HCT116 (cell line): ENCODE results near the gene RPP25. TPM values are rescaled to one million over a fixed set of nuclear protein-coding genes. Genes with fewer than 3 reads are reported as not detected.

Source experiments
- ATAC-seq: fragments of 200-7000 bp; cut with Tn5 transposase; 2 replicates; pipeline ENCODE4 v1.9.1; 2020; ENCODE audit warnings: mild to moderate bottlenecking, moderate library complexity
- BruUV-seq: library from RNA; stranded (reverse); fragments of 400-500 nt; replicated peaks from 2 replicates; lab custom pipeline; 2021; lab: Mats Ljungman, UMichigan
- CTCF ChIA-PET: fragments of 300-600 bp; sonication (Branson Sonifier 250); formaldehyde crosslinking; loops from one replicate; lab custom pipeline; 2021; ENCODE audit warnings: antibody characterized with exemption; lab: Charles Lee
- POLR2A ChIA-PET: fragments of 300-600, 350-600 bp; sonication (Branson Sonifier 250); formaldehyde crosslinking; loops from one replicate; lab custom pipeline; 2021; ENCODE audit warnings: antibody characterized with exemption; lab: Charles Lee
- RAD21 ChIA-PET, 2 experiments: fragments of 300-600 bp; sonication (Branson Sonifier 250); formaldehyde crosslinking; loops; one replicate each; lab custom pipeline; 2023; ENCODE audit warnings: low total read pairs in 2 of 2; ENCODE audit not compliant: uncharacterized antibody in 2 of 2, unreplicated experiment in 2 of 2, low non-redundant PET in 1 of 2; lab: Charles Lee
- DNase-seq: peaks from one replicate; pipeline ENCODE4 v3.0.0-alpha.2; 2010; ENCODE audit warnings: low read depth, low spot score
- H2AFZ ChIP-seq: fragments of 200-600 bp; shearing (Covaris generic), sonication (generic); 2 replicates; pipeline ENCODE4 v1.6.1; 2017; ENCODE audit warnings: low read depth, mixed run types, mixed read lengths, antibody characterized with exemption, low read length; ENCODE audit not compliant: poor library complexity, severe bottlenecking
- H3K27ac ChIP-seq: 2 replicates; pipeline ENCODE4 v1.5.1; 2012; ENCODE audit warnings: low read depth, low read length
- H3K27me3 ChIP-seq: fragments of 200-600 bp; sonication (generic); 2 replicates; pipeline ENCODE4 v1.6.1; 2016; ENCODE audit warnings: mixed run types, low read length, mixed read lengths; ENCODE audit not compliant: insufficient read depth
- H3K36me3 ChIP-seq, 2 experiments: fragments of 200-500 bp in 1 of 2; fragments of 200-600 bp in 1 of 2; sonication (Bioruptor generic) in 1 of 2; sonication (generic) in 1 of 2; 2 replicates each; pipeline versions ENCODE4 v1.5.1 to v1.6.1; 2014 to 2016; ENCODE audit warnings: low read length in 2 of 2, inconsistent platforms in 1 of 2, mixed read lengths in 1 of 2, mixed run types in 1 of 2; ENCODE audit not compliant: insufficient read depth in 2 of 2, control insufficient read depth in 1 of 2
- H3K4me1 ChIP-seq, 2 experiments: fragments of 200-600 bp in 1 of 2; sonication (generic) in 1 of 2; 2 replicates each; pipeline versions ENCODE4 v1.5.1 to v1.6.1; 2012 to 2017; ENCODE audit warnings: low read length in 2 of 2, inconsistent platforms in 1 of 2, mild to moderate bottlenecking in 1 of 2, mixed read lengths in 1 of 2, mixed run types in 1 of 2, moderate library complexity in 1 of 2; ENCODE audit not compliant: insufficient read depth in 2 of 2, control insufficient read depth in 1 of 2
- H3K4me2 ChIP-seq: fragments of 200-600 bp; sonication (generic); 2 replicates; pipeline ENCODE4 v1.6.1; 2017; ENCODE audit warnings: mixed run types, low read length, mixed read lengths
- H3K4me3 ChIP-seq, 2 experiments: fragments of 200-600 bp in 1 of 2; sonication (generic) in 1 of 2; replicated peaks in 1 of 2; 2 replicates each; pipeline ENCODE4 v1.5.1; 2011 to 2016; ENCODE audit warnings: low read length in 2 of 2, control low read depth in 1 of 2, low read depth in 1 of 2, mild to moderate bottlenecking in 1 of 2, mixed read lengths in 1 of 2, mixed run types in 1 of 2
- H3K79me2 ChIP-seq: fragments of 200-600 bp; sonication (generic); 2 replicates; pipeline ENCODE4 v1.6.1; 2017; ENCODE audit warnings: mild to moderate bottlenecking, mixed run types, low read length, moderate library complexity, mixed read lengths; ENCODE audit not compliant: insufficient read depth
- H3K9ac ChIP-seq: fragments of 200-600 bp; sonication (generic); 2 replicates; pipeline ENCODE4 v1.6.1; 2016; ENCODE audit warnings: low read length, mixed read lengths
- H3K9me2 ChIP-seq: fragments of 200-600 bp; sonication (generic), shearing (Covaris generic); 2 replicates; pipeline ENCODE4 v1.6.1; 2017; ENCODE audit warnings: mixed run types, mild to moderate bottlenecking, moderate library complexity; ENCODE audit not compliant: insufficient read depth
- H3K9me3 ChIP-seq, 2 experiments: fragments of 200-500 bp in 1 of 2; fragments of 200-600 bp in 1 of 2; sonication (Bioruptor generic) in 1 of 2; sonication (generic) in 1 of 2; 2 replicates each; pipeline ENCODE4 v1.6.1; 2014 to 2017; ENCODE audit warnings: low read length in 2 of 2, mixed read lengths in 2 of 2, inconsistent platforms in 1 of 2, low read depth in 1 of 2, mild to moderate bottlenecking in 1 of 2, mixed run types in 1 of 2, moderate library complexity in 1 of 2; ENCODE audit not compliant: control insufficient read depth in 1 of 2, insufficient read depth in 1 of 2
- H4K20me1 ChIP-seq: fragments of 200-600 bp; sonication (generic), shearing (Covaris generic); 2 replicates; pipeline ENCODE4 v1.6.1; 2017; ENCODE audit warnings: mixed run types, mild to moderate bottlenecking, moderate library complexity; ENCODE audit not compliant: insufficient read depth
- CBX3 ChIP-seq: IDR thresholded peaks from 2 replicates; pipeline ENCODE4 v1.6.1; 2012; ENCODE audit warnings: low read depth
- CEBPB ChIP-seq: IDR thresholded peaks from 2 replicates; pipeline ENCODE4 v1.6.1; 2012; ENCODE audit warnings: low read depth
- CTCF ChIP-seq, 3 experiments: fragments of 200-600 bp in 1 of 3; sonication (generic) in 1 of 3; IDR thresholded peaks in 2 of 3; conservative IDR thresholded peaks in 1 of 3; 2 replicates each; pipeline ENCODE4 v1.5.1; 2012 to 2017; ENCODE audit warnings: low read depth in 2 of 3, low read length in 2 of 3, antibody characterized with exemption in 1 of 3, borderline replicate concordance in 1 of 3, control low read depth in 1 of 3, mild to moderate bottlenecking in 1 of 3, mixed read lengths in 1 of 3, mixed run types in 1 of 3, moderate library complexity in 1 of 3; ENCODE audit not compliant: insufficient read depth in 1 of 3
- EGR1 ChIP-seq: IDR thresholded peaks from 2 replicates; pipeline ENCODE4 v1.6.1; 2012; ENCODE audit warnings: low read depth
- ELF1 ChIP-seq: IDR thresholded peaks from 2 replicates; pipeline ENCODE4 v1.6.1; 2012; ENCODE audit warnings: low read depth, borderline replicate concordance
- EZH2 ChIP-seq: fragments of 200-600 bp; sonication (generic); IDR thresholded peaks from 2 replicates; pipeline ENCODE4 v1.6.1; 2017; ENCODE audit warnings: antibody characterized with exemption, mixed run types
- EZH2phosphoT487 ChIP-seq: fragments of 200-600 bp; IDR thresholded peaks from 2 replicates; pipeline ENCODE4 v1.6.1; 2018; ENCODE audit warnings: antibody characterized with exemption, borderline replicate concordance
- FOSL1 ChIP-seq: IDR thresholded peaks from 2 replicates; pipeline ENCODE4 v1.6.1; 2012; ENCODE audit warnings: low read depth
- JUND ChIP-seq: IDR thresholded peaks from 2 replicates; pipeline ENCODE4 v1.6.1; 2012
- POLR2AphosphoS5 ChIP-seq: IDR thresholded peaks from 2 replicates; pipeline ENCODE4 v1.6.1; 2011; ENCODE audit warnings: mild to moderate bottlenecking, low read depth, low read length, moderate library complexity
- REST ChIP-seq: IDR thresholded peaks from 2 replicates; pipeline ENCODE4 v1.6.1; 2012; ENCODE audit warnings: low read depth
- SP1 ChIP-seq: IDR thresholded peaks from 2 replicates; pipeline ENCODE4 v1.6.1; 2012; ENCODE audit warnings: low read depth
- SRF ChIP-seq: IDR thresholded peaks from 2 replicates; pipeline ENCODE4 v1.6.1; 2012; ENCODE audit warnings: low read depth
- TCF7L2 ChIP-seq: IDR thresholded peaks from 2 replicates; pipeline ENCODE4 v1.7.0; 2011; ENCODE audit warnings: borderline replicate concordance, inconsistent platforms; ENCODE audit not compliant: insufficient read depth, insufficient read length; ENCODE audit errors: extremely low read depth
- ZBTB33 ChIP-seq: IDR thresholded peaks from 2 replicates; pipeline ENCODE4 v1.6.1; 2011; ENCODE audit warnings: mild to moderate bottlenecking, low read length, moderate library complexity; ENCODE audit not compliant: insufficient replicate concordance; ENCODE audit errors: extremely low read depth
- ZFX ChIP-seq: fragments of 450-650 bp; IDR thresholded peaks from 2 replicates; pipeline ENCODE4 v1.6.1; 2017
- intact Hi-C: fragments of 100-400 bp; cut with micrococcal nuclease; formaldehyde crosslinking; loops from 2 replicates; pipeline ENCODE4 v1.10.0; 2022
- total RNA-seq: library from RNA; stranded (reverse); gene quantifications from one replicate; pipeline ENCODE4 v1.2.1, GENCODE V29; 2021; ENCODE audit not compliant: unreplicated experiment

The RPP25 gene
- total RNA-seq, 1 experiment from 2014 or later, result 5.9 TPM

GRCh38 chr15:74961616-74962015 lies 5.0 kb upstream of the RPP25 start:
- TF ChIP-seq SP1, result no peak
- TF ChIP-seq REST, result no peak
- no peak for TF ChIP-seq EZH2
- no peak for TF ChIP-seq CEBPB
- no peak for TF ChIP-seq FOSL1
- no peak for TF ChIP-seq ZFX
- no peak for TF ChIP-seq CTCF (IDR thresholded peaks at IDR 0.05 in 2 of 3, conservative IDR thresholded peaks at IDR 0.05 in 1 of 3; ENCODE audit: borderline replicate concordance in 1 of 3, insufficient read depth in 1 of 3, low read depth in 2 of 3, low read length in 2 of 3)
- TF ChIP-seq ELF1, result no peak
- TF ChIP-seq TCF7L2, result no peak
- no peak for TF ChIP-seq SRF
- TF ChIP-seq EZH2phosphoT487, result no peak
- no peak for TF ChIP-seq JUND
- TF ChIP-seq ZBTB33, result no peak
- TF ChIP-seq POLR2AphosphoS5, result no peak
- TF ChIP-seq CBX3, result no peak
- TF ChIP-seq EGR1, result no peak
- H3K4me3 ChIP-seq, result no peak overlapping the region
- H3K27me3 ChIP-seq, result no peaks in the 10 kb centered on the region
- ChIA-PET CTCF (interaction anchor here (3.0 kb wide), 1 partner anchor 11 kb away, joined by 10 read pairs; no protein-coding TSS in a partner anchor), POLR2A (no interaction called here), RAD21 (no interaction called here)
- no peaks in the 10 kb centered on the region for H4K20me1 ChIP-seq
- no peak overlapping the region for H3K4me2 ChIP-seq
- H3K9me3 ChIP-seq, result no peaks in the 10 kb centered on the region
- intact Hi-C loops, result no loop called here
- ATAC-seq, result no peak
- H3K79me2 ChIP-seq, result no peaks in the 10 kb centered on the region
- no TSS peak for BruUV-seq
- no peak for DNase-seq
- H3K4me1 ChIP-seq, result peaks cover 11 to 36% of the 10 kb centered on the region in 2 experiments
- no peaks in the 10 kb centered on the region for H3K9me2 ChIP-seq
- no peak overlapping the region for H3K27ac ChIP-seq
- no peak overlapping the region for H2AFZ ChIP-seq
- no peaks in the 10 kb centered on the region for H3K36me3 ChIP-seq
- no peak overlapping the region for H3K9ac ChIP-seq
